ENCODE data around the gene NHP2. TPM values are rescaled to one million over a fixed set of nuclear protein-coding genes. Genes with fewer than 3 reads are reported as not detected.

The NHP2 gene
- total RNA-seq = 733 and 760 TPM in 2 replicates

DNA sequence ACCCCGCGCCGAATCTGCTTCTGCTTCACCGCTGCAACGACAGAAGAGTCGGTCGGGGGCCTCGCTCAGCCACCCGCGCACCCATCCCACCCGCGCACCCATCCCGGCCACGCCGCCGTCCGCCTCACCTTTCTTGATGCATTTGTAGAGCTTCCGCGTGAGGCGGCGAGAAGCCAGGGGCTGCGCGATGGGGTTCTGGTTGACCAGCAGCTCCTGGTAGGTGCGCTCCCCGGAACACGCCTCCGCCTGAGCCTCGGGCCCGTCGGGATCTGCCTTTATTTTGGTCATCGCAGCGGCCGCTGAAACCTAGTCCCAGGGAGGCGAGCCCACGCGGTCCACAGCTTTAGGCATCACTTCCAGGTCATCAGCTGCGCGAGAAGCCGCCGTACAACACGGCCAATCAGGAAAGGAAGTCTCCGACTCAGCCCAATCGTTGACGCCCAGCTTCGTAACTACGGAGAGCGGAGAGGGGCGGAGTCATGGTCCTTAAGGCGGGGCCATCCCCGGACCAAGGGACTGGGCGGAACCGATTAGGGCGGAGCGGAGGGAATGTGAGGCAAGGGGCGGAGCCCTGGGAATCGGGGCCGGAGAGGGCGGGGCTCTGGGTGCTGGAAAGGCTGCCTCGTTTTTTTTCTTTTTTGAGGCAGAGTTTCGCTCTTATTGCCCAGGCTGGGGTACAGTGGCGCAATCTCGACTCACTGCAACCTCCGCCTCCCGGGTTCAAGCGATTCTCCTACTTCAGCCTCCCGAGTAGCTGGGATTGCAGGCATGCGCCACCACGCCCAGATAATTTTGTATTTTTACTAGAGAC, at the start of gene NHP2:
TSS of gene NHP2 (minus strand) at position 356 of the 811 bp plus-strand sequence. CDS start at position 288, 68 bp downstream.

GRCh38 chr5:178187014-178187413, 33.3 kb upstream of the NHP2 start, which contains the start of gene GMCL2:
GMCL2 (minus strand) TSS chr5:178187371; CDS start chr5:178187299, 72 bp downstream.

DNA sequence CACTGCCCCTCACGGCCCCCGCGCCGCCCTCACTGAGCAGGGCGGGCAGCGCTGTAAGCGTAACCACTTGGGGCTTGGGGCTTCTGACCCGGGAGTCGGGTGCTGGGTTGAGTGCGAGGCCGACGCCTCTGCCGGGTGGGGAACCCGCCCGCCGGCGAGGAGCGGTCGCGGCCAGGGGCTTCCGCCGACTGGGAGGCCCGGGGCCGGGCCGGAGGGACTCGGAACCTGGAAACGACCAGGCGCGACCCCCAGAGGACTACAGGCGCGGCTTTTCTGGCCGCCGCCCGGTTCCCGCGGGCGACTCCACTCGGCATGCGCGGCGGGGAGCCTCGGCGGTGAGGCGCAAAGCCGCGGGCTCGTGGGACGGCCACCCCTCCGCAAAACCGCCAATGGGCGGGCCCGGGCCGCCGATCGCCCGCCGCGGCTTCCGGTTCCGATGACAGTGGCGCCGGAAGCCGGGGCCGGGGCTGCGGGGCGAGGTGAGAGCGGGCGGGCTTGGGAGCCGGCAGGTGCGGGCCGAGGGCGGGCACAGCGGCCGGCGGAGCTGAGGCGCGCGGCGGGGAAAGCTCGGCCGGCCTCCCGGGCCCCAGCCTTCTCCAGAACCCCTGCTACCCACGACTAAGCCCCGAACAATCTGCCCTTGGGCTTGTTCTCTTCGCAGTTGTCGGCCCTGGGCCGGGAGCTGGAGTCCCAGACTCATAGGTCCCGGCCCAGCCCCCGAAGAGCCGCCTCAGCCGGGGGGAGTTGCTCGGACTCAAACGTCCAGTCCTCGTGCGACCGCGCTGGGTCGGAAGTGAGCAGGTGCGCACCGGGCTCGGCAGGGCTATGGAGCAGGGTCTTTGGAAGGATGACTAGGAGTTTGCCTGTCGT, 22.9 kb downstream of the NHP2 start, which contains the start of gene RMND5B:
TSS of gene RMND5B (plus strand) at position 439 of the 870 bp plus-strand sequence. CDS start 7,106 bp downstream, outside the sequence.

DNA sequence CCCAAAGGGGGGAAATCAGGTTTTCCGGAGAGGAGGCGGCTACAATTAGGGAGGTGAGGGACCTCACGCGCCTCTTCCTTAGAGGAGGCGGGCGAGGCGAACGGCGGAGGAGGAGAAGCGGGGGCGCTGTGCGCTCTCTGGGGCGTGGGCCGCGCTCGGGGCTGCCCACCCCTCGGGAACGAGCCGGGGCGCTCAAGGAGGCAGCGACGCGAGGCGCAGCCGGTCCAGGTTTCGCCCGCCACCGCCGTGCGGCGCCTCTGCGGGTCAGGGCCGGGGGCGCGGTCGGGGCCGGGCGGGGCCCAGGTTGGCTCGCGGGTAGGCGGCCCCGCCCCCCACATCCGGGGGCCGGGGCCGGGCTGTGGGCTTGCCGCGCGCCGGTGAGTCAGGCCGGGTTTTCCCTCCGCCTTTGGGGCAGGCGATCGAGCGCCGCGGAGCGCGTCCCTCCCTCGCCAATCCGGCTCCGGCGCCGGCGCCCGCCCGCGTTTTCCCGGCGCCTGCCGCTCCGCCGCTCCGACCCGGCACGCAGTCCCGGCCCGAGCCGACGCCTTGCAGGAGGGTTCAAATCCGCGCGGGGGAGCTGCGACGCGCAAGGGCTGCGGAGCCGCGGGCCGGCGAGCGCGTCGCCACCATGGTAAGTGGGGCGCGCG, 40.4 kb downstream of the NHP2 start, which contains the start of gene N4BP3:
TSS of gene N4BP3 (plus strand) at position 392 of the 647 bp plus-strand sequence. CDS start 6,052 bp downstream, outside the sequence.

Other genes starting within 250 kb of the NHP2 start
- gene PROP1, start 157.6 kb downstream of the NHP2 start, total RNA-seq = not detected in 2 replicates
- 0.34 and 0.45 TPM in 2 replicates for gene N4BP3, start 40.4 kb downstream of the NHP2 start, total RNA-seq
- 14.5 and 15.2 TPM in 2 replicates for gene RMND5B, start 22.9 kb downstream of the NHP2 start, total RNA-seq
- not detected in 2 replicates for gene GMCL2, start 33.5 kb upstream of the NHP2 start, total RNA-seq
- 142 and 157 TPM in 2 replicates for gene HNRNPAB, start 50.6 kb upstream of the NHP2 start, total RNA-seq
- gene PHYKPL, start 78.9 kb upstream of the NHP2 start, total RNA-seq = 17.2 and 18.3 TPM in 2 replicates